ENCODE data around the gene INVS. TPM values are rescaled to one million over a fixed set of nuclear protein-coding genes. Genes with fewer than 3 reads are reported as not detected.

Gene INVS
- total and polyA plus RNA-seq, 4 donors: 5.7 to 28.1 (median 10.0) TPM

GRCh38 chr9:100213730-100214477 is 114.9 kb downstream of the INVS start:
- Histone ChIP-seq H3K36me3 (ENCODE audit: control insufficient read depth in 4 of 4, insufficient read depth in 3 of 4, low read depth in 1 of 4, low read length in 3 of 4) (peaks cover 0 to 2% (median 0%) of the 10 kb centered on the region in 4 donors), H3K9me3 (ENCODE audit: control insufficient read depth in 4 of 4, low read length in 3 of 4) (no peaks in the 10 kb centered on the region), H3K4me3 (ENCODE audit: low read depth in 1 of 3, low read length in 3 of 3) (no peak overlapping the region), H3K4me1 (ENCODE audit: control insufficient read depth in 4 of 4, insufficient read depth in 4 of 4, low read length in 3 of 4) (no peaks in the 10 kb centered on the region), H3K9ac (ENCODE audit: low read depth in 1 of 2, low read length in 2 of 2) (no peak overlapping the region), H3K27me3 (ENCODE audit: control insufficient read depth in 4 of 4, insufficient read depth in 4 of 4, low read length in 3 of 4) (no peaks in the 10 kb centered on the region), H3K27ac (ENCODE audit: low read depth in 1 of 2, low read length in 2 of 2) (no peak overlapping the region)
- DNase-seq (ENCODE audit: low spot score): no peak
- TF ChIP-seq GABPA (IDR thresholded peaks at IDR 0.05 in 1 of 2, conservative IDR thresholded peaks at IDR 0.05 in 1 of 2) (no peak), SP1 (IDR thresholded peaks at IDR 0.05) (no peak), TAF1 (conservative IDR thresholded peaks at IDR 0.05) (no peak), HNF4G (IDR thresholded peaks at IDR 0.05) (no peak), YY1 (IDR thresholded peaks at IDR 0.05) (no peak), NR2F2 (IDR thresholded peaks at IDR 0.05) (no peak)
- WGBS: 82% methylated on average over 5 of the region's 5 CpGs

GRCh38 chr9:100216178-100216787 is 117.2 kb downstream of the INVS start:
- DNase-seq (ENCODE audit: low spot score): peak; percentile 71
- H3K27me3 ChIP-seq (ENCODE audit: control insufficient read depth in 4 of 4, insufficient read depth in 4 of 4, low read length in 3 of 4): no peaks in the 10 kb centered on the region
- no peak overlapping the region for H3K9ac ChIP-seq (ENCODE audit: low read depth in 1 of 2, low read length in 2 of 2)
- H3K36me3 ChIP-seq (ENCODE audit: control insufficient read depth in 4 of 4, insufficient read depth in 3 of 4, low read depth in 1 of 4, low read length in 3 of 4): peaks cover 0 to 2% (median 0%) of the 10 kb centered on the region in 4 donors
- H3K4me3 ChIP-seq (ENCODE audit: low read depth in 1 of 3, low read length in 3 of 3): no peak overlapping the region
- no peaks in the 10 kb centered on the region for H3K4me1 ChIP-seq (ENCODE audit: control insufficient read depth in 4 of 4, insufficient read depth in 4 of 4, low read length in 3 of 4)
- WGBS: 75% methylated on average over 4 of the region's 4 CpGs
- no peak overlapping the region for H3K27ac ChIP-seq (ENCODE audit: low read depth in 1 of 2, low read length in 2 of 2)
- TF ChIP-seq CTCF (IDR thresholded peaks at IDR 0.05; ENCODE audit: low read depth, low read length, missing input control) (peak; percentile 68), HNF4A (conservative IDR thresholded peaks at IDR 0.05) (no peak), RAD21 (IDR thresholded peaks at IDR 0.05) (peak; percentile 79 to 80), SP1 (IDR thresholded peaks at IDR 0.05) (no peak)
- H3K9me3 ChIP-seq (ENCODE audit: control insufficient read depth in 4 of 4, low read length in 3 of 4): no peaks in the 10 kb centered on the region

- 96% methylated on average over 2 of the region's 2 CpGs for WGBS
- H3K9ac ChIP-seq (ENCODE audit: low read depth in 1 of 2, low read length in 2 of 2): no peak overlapping the region
- no peaks in the 10 kb centered on the region for H3K4me1 ChIP-seq (ENCODE audit: control insufficient read depth in 4 of 4, insufficient read depth in 4 of 4, low read length in 3 of 4)
- H3K27ac ChIP-seq (ENCODE audit: low read depth in 1 of 2, low read length in 2 of 2): no peak overlapping the region
- no peaks in the 10 kb centered on the region for H3K27me3 ChIP-seq (ENCODE audit: control insufficient read depth in 4 of 4, insufficient read depth in 4 of 4, low read length in 3 of 4)
- H3K36me3 ChIP-seq (ENCODE audit: control insufficient read depth in 4 of 4, insufficient read depth in 3 of 4, low read depth in 1 of 4, low read length in 3 of 4): peaks cover 0 to 2% (median 0%) of the 10 kb centered on the region in 4 donors
- H3K9me3 ChIP-seq (ENCODE audit: control insufficient read depth in 4 of 4, low read length in 3 of 4): no peaks in the 10 kb centered on the region
- no peak overlapping the region for H3K4me3 ChIP-seq (ENCODE audit: low read depth in 1 of 3, low read length in 3 of 3)
- no peak for DNase-seq (ENCODE audit: low spot score)
- TF ChIP-seq RAD21 (IDR thresholded peaks at IDR 0.05) (no peak), FOXA1 (IDR thresholded peaks at IDR 0.05) (no peak), ZBTB33 (IDR thresholded peaks at IDR 0.05) (no peak), RXRA (IDR thresholded peaks at IDR 0.05) (no peak), ATF3 (IDR thresholded peaks at IDR 0.05) (no peak), HNF4G (IDR thresholded peaks at IDR 0.05) (no peak), SP1 (IDR thresholded peaks at IDR 0.05) (no peak), CTCF (IDR thresholded peaks at IDR 0.05; ENCODE audit: low read depth, low read length, missing input control) (no peak), MAX (IDR thresholded peaks at IDR 0.05) (no peak), TAF1 (conservative IDR thresholded peaks at IDR 0.05) (no peak), GABPA (IDR thresholded peaks at IDR 0.05 in 1 of 2, conservative IDR thresholded peaks at IDR 0.05 in 1 of 2) (no peak), EGR1 (IDR thresholded peaks at IDR 0.05; ENCODE audit: low read depth in 2 of 2) (no peak), JUND (IDR thresholded peaks at IDR 0.05) (no peak), NR2F2 (IDR thresholded peaks at IDR 0.05) (no peak)
These were observed 118.5 kb downstream of the INVS start for GRCh38 chr9:100217536-100217935.

All from liver (tissue), 9 donors.